A204.1 (cell line): ENCODE results near the gene PDAP1.
"Not testable (repeated sequence)": the region's sequence is repeated elsewhere in the genome, so short reads cannot be mapped to it uniquely, and the experiment has no call there.

Experiments used
- FAIRE-seq: peaks from 2 replicates; lab custom pipeline; 2012; peaks lifted over from hg19 to GRCh38; lab: Jason Lieb, UNC

The PDAP1 gene

DNA sequence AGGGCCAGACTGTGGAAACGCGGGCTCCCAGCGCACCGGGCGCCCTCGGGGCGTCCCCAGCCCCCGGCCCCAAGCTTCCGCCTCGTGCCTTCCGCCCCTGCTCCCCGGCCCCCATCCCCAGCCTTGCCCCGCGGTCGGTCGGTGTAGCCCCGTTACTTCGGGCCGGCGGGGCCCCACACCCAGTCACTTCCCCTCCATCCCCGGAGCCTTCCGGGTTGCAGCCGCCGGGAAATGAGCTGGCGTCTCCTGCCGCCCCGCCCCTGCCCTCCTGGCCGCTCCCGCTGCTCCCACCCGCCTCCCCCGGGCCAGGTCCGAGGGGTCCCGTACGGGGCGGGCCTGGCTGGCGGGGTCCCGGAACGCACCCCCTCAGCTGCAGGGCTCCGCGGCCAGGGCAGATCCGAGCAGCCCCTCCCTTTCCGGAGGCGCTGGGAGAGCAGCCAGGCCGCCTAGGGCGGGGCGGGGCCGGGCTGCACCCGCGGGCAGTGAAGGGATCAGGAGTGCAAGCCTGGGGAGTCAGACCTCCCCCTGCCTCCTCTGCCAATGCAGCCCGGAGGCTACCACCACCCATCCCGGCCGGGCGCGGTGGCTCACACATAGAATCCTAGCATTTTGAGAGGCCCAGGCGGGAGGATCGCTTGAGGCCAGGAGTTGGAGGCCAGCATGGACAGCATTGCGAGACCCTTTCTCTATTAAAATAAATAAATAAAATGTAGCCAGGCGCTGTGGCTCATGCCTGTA lies 33.2 kb downstream of the PDAP1 start:
- FAIRE-seq: no peak

DNA sequence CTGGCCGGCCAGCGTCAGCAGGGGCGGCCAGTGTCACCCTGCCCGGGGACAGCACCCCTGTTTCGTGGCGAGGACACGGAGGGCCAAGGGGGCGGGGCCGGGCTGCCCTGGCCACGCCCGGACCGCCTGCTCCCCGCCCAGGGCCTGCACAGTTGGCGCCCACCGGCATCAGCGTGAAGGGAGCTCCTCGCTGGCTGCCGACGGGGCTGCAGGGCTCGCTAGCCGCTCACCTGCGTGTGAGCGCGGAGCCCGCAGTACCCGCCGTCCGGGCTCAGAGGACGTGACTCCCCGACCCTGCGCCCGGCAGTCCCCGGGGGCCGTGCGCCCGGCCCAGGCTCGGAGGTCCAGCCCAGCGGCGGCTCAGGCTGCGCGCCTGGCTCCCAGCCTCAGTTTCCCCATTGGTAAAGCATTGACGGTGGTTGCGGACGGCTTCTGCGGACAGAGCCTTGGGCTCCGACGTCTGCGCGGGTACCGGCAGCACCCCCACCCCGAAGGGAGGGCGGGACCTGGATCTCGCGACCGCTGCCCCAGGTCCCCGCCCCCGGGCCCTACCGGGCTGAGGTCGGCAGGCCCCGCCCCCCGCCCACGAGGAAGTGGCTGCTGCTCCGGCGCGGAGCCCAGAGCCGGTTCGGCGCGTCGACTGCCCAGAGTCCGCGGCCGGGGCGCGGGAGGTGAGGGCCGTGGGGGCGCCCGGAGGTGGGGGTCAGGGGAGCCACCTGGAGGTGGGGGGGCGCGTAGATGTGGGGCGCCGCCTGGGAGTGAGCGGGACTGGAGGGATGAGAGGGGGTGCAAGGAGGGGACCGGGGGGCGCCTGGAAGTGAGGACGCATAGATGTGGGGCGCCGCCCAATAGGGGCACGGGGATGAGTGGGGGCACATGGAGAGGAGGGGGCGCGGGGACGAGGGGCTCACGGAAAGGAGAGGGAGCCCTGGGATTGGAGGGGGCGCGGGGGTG lies 34.0 kb downstream of the PDAP1 start, which contains the start of gene ARPC1B:
Gene ARPC1B (plus strand): TSS at position 620 of the 954 bp plus-strand sequence. CDS start 10,985 bp downstream, outside the sequence.
- no peak for FAIRE-seq

DNA sequence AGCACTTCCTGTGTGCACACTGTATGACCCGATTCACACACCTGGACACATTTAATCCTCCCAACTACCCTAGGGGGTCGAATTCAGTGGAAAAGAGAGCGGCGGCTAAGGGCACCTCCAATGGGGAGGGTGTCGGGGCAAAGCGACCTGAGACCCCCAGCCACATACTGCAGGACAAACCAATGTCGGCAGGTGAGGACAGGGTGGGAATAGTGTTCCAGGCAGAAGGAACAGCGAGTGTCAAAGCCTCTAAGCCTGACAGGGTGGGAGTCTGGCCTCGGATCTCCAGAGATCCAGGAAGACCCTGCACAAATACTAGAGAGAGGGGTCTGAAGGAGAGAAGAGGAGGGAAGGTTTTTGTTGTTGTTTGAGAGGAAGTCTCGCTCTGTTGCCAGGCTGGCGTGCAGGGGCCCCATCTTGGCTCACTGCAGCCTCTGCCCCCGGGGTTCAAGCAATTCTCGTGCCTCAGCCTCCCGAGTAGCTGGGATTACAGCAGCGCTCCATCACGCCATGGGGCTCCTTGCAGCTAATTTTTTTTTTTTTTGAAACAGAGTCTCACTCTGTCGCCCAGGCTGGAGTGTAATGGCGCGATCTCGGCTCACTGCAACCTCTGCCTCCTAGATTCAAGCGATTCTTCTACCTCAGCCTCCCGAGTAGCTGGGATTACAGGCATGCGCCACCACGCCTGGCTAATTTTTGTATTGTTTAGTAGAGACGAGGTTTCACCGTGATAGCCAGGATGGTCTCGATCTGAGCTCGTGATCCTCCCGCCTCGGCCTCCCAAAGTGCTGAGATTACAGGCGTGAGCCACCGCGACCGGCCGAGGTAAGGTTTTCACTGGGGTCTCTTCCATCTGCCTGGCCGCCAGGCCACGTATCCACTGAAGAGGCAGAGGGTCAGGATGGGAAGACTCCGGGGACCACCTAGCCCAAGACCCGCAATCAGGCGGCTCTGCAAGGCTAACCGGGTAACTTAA lies 35.0 kb downstream of the PDAP1 start:
- FAIRE-seq: no peak

DNA sequence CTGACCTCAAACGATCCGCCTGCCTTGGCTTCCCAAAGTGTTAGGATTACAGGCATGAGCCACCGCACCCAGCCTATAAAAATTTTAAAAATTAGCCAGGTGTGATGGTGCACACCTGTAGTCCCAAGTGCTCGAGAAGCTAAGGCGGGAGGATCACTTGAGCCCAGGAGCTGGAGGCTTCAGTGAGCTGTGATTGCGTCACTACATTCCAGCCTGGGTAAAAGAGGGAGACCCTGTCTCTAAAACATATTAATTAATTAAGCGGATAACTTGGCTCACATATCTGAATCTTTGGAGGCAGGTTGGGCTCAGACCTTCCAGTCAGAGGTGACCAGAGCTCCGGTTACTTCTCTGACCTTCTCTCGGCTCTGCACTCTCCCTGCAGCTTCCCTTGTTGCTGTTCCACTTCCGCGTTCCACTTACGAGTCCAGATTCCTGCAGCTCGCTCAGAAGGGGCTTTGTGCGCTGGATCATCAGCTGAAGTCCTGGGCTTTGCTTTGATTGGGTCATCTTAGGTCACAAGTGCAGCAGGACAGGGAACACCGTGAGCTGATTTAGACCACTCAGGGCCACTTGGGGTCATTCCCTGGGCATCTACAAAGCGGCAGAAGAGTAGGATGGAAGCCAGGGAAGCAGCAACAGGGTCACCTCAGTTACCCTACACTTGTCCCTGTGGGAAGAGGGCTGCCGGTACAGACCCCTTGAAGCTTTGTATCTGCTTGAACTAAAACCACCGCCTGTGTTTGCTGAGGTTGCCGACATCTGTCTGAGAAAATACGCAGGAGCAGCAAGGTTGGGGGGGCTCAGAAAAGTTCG lies 35.9 kb downstream of the PDAP1 start:
- no peak for FAIRE-seq

DNA sequence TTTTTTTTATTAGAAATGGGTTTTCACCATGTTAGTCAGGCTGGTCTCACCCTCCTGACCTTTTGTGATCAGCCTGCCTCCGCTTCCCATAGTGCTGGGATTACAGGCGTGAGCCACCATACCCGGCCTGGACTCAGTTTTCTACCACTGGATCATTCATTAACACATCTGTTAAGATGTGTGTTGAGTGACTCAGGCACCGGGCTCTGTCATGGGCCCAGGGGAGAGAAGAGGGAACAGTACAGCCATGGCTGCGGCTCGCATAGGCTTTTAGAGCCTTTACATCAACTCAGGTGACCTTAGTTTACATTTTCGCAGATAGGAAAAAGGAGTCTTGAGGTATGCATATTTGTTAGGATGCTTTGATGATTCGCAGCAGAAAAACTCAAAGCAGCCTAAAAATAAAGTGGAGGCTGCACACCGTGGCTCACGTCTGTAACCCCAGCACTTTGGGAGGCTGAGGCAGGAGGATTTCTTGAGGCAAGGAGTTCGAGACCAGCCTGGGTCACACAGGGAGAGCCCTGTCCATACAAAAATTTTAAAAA lies 36.9 kb downstream of the PDAP1 start:
- FAIRE-seq: no peak

DNA sequence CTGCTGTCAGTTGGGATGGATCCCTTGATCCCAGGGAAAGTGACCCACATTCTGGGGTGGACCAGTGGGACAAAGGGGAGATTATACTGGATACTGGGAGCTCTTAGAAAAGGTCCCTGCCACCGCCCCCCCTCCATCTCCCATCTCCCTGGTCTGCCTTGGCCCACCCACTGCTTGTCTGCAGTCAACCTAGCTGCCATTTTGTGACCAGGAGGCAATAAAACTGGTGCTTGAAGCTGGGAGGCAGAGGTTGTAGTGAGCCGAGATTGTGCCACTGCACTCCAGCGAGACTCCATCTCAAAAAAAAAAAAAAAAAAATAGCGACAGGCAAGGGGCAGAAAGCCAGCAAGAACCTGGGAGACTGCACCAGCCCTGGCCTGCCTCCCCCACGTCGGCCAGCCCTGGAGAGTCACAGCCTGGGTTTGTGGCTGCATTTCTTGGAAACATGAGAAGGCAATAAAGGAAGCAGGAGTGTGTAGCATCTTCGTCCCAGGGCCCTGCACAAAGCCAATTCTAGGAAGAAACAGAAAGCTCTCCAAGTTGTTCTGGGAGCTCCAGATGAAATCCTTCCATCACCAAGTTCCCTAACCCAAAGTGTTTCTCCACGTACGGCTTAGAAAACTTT lies 38.5 kb downstream of the PDAP1 start:
- FAIRE-seq: no peak

DNA sequence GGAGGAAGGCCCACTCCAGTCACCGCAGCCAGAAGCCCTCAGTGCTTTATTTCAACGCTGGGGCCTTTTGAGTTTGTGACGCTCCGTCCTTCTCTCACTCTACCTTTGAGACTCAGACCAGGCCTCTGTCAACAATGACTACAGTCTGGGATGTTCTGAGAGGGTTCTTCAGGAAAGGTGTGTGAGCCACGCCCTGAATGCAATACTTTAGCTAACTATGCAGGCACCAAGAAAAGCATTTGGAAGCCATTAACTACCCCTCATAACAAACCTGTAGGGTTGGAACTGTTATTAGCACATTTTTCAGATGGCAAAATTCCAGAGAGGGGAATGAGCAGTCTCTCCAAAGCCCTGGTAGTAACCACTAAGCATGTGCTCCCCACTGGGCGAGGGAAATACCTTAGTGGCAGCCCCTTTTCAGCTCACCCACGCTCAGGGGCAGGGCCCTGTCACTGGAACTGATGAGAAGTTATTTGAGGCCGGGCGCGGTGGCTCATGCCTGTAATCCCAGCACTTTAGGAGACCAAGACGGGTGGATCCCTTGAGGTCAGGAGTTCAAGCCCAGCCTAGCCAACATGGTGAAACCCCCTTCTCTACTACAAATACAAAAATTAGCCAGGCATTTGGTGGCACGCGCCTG lies 39.5 kb downstream of the PDAP1 start:
- FAIRE-seq: no peak

DNA sequence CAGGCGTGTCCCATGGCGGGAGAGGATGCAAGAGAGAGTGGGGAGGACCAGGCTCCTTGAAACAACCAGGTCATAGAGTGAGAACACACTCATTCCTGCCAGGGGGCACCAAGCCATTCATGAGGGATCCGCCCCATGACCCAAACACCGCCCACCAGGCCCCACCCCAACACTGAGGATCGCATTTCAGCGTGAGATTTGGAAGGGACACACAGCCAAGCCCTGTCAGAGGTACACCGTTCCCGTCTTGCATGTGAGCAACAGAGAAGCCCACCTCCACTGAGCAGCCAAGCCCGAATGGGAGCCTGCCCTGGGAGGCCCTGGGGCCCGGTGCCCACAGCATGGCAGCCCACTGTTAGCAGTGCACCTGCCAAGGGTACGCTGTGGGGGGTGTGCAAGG lies 41.8 kb downstream of the PDAP1 start:
- FAIRE-seq: no peak

DNA sequence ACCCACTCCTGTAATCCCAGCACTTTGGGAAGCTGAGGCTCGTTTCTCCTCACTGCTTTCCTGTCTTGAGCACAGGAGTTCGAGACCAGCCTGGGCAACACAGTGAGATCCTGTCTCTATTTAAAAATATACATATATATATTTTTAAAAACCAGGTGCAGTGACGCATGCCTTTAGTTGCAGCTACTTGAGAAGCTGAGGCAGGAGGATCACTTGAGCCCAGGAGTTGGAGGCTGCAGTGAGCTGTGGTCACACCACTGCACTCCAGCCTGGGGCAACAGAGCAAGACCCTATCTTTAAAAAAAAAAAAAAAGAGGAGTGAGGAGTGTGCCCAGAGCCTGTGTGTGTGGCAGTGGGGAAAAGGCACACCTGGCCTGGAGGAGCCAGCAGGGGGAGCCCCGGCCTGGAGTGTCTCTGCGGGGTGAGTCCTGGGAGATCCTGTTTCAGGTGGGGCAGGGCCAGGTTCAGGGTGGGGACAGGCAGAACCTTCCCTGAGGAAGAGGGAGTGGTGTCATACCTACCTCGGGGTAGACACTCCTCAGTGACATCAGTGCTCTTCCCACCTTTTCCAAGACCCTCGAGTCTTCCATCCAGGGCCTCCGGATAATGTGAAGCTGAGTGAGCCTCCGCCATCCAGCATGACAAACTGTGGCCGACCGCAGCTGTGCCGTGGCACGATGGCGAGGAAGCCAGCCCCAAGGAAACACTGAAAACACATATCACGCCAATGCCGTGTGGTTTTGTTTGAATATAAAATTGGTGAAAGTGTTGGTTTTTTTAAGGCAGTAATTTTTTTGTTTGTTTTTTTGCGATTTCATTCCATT lies 42.9 kb downstream of the PDAP1 start:
- FAIRE-seq: no peak

DNA sequence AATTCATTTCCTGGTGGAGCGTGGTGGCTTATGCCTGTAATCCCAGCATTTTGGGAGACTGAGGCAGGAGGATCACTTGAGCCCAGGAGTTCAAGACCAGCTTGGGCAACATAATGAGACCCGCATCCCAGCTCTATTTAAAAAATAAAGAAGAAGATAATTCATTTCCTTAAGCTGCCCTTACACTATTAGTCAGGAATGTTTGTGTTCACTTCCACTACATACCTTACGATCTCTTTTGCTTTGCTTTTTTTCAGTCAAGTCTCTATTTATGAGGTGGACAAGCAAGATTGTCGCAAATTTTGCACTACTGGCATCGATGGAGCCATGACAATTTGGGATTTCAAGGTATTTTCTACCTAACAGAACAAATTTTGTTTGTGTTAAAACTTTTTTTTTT lies 45.1 kb downstream of the PDAP1 start:
- FAIRE-seq: no peak

DNA sequence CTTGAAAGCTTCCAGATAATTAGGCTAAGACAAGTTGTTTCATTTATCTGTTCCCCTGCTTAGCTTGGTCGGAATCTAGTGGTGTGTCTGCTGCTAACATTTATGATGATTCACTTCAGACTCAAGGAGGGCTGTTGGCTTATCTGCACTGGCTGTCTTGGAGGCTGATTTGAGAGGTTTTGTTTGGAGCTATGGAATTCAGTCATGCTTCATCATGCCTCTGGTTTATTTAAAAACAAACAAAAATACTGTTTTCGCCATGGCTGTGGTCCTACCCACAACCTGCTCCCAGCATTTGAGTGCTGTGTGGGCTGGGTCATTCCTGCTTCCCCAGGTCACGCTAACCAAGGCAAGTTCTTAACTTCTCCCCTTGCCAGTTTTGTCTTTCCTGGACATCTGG lies 45.6 kb downstream of the PDAP1 start:
- no peak for FAIRE-seq

DNA sequence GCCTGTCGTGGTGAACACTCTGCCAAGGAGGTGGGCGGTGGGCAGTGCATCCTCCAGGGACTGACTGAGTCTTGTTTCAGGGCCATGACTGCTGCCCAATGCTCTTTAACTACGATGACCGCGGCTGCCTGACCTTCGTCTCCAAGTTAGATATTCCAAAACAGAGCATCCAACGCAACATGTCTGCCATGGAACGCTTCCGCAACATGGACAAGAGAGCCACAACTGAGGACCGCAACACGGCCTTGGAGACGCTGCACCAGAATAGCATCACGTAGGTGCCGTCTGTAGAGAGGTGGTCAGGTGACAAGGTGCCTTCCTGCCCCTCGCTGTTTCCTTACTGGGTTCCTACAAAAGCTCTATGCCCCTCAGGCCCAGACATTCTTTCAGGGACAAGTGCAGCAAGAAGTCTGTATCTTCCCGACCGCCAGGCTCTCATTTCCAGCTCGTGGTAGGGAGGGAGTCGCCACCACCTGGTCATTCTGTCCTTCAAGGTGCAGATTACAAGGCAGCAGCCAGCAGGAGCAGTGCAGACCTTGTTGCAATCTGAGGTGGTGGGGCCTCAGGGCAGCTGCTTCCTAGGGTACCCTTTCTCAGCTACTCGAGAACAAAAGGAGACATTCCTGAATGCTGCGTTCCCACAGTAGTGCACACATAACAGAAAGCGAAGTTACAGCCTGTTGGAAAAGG lies 48.8 kb downstream of the PDAP1 start:
- FAIRE-seq: no peak

DNA sequence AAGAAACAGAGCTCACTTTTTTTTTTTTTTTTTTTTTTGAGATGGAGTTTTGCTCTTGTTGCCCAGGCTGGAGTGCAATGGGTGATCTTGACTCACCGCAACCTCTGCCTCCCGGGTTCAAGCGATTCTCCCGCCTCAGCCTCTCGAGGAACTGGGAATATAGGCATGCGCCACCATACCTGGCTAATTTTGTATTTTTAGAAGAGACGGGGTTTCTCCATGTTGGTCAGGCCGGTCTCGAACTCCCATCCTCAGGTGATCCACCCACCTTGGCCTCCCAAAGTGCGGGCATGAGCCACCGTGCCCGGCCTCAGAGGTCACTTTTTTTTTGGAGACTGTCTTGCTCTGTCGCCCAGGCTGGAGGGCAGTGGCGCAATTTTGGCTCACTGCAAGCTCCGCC lies 49.9 kb downstream of the PDAP1 start:
- not testable (repeated sequence) for FAIRE-seq

DNA sequence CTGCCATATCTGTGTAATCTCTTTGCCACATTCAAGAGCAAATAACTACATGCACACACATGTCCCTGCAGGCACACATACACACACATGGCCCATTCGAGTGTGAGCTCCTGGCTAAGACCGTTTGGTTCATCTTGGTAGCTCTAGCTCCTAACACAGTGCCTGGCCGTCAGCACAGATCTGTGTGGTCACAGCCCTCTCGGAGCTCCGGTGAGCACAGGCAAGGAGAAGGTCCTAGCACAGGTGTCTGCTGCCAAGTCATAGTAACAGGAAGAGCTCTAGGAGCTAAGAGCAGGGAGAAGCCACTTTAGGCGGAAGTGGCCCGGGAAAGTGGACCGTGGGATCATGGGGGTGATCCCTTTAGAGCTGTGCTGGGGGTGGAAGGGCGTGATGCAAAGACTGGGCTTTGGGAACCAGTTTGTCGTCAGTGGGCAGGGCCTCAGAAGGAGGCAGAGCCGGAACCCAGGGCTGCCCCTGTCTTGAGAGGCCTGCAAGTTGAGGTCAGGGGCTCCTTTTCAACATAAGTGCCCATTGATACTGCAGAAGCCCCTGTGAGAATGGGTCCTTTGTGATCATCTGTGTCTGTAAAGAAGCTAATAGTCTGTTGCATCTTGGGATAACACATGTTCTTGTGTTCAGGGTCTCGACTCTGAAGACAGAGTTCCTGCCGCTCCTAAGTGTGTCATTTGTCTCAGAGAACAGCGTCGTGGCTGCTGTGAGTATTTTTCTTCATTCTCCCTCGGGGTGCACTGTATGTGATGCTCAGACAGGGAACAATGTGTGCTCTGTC lies 50.5 kb downstream of the PDAP1 start:
- no peak for FAIRE-seq

DNA sequence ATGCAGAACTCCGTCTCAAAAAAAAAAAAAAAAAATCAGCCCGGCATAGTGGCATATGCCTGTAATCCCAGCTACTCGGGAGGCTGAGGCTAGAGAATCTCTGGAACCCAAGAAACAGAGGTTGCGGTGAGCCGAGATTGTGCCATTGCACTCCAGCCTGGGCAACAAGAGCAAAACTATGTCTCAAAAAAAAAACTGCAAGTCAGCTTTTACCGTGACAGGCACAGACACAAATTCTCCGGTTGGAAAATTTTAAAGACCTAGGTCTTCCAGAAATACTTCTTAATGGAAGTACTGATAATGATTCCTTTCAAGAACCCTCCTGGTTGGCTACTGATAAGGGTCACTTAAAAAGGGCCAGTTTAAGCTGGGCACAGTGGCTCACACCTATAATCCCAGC lies 53.3 kb downstream of the PDAP1 start:
- no peak for FAIRE-seq

DNA sequence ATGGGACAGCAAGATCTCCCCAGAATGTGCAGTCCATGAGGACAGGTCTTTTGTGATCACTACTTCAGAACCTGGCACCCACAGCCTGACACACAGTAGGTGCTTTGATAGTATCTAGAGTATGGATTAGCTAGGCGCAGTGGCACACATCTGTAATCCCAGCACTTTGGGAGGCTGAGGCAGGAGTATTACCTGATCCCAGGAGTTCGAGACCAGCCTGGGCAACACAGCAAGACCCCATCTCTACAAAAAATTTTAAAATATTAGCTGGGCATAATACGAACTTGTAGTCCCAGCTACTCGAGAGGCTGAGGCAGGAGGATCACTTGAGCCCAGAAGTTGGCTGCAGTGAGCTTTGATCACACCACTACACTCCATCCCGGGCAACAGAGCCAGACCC lies 56.1 kb downstream of the PDAP1 start:
- FAIRE-seq: no peak

DNA sequence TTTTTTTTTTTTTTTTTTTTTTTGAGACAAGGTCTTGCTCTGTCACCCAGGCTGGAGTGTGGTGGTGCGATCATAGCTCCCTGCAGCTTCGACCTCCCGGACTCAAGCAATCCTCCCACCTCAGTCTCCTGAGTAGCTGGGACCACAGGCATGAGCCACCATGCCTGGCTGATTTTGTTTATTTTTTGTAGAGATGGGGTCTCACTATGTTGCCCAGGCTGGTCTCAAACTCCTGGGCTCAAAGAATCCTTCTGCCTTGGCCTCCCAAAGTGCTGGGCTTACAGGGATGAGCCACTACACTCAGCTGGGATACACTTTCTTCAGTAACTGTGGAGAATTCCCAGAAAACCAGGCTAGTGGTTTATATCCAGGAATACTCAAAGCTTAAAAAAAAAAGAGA lies 57.8 kb downstream of the PDAP1 start:
- not testable (repeated sequence) for FAIRE-seq
